Measurements from ENCODE around the gene TBC1D7. TPM values are rescaled to one million over a fixed set of nuclear protein-coding genes. Genes with fewer than 3 reads are reported as not detected.

TBC1D7 gene
- polyA plus RNA-seq, 1 of the 3 experiments (the other 2 are of a cell fraction), result 25.2 TPM

DNA sequence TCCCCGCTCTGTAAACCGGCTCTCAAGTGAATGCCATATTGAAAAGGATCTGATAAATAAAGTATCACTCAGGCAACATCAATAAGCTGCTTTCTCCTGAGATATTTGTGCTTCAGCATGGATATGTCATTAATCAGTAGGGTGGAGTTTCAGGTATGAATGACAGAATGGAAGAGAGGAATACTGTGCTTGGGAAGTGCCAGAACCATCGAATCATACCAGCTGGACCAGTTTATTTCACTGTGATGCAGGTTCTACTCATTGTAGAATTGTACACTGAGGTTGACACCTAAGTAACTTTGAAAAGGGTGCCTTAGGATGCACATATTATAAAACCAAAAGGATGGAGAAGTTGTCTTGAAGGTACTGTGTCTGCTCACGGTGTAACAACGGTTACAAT is 17.9 kb upstream of the TBC1D7 start:
- H4K20me1 ChIP-seq (ENCODE audit: insufficient read depth), result no peaks in the 10 kb centered on the region

DNA sequence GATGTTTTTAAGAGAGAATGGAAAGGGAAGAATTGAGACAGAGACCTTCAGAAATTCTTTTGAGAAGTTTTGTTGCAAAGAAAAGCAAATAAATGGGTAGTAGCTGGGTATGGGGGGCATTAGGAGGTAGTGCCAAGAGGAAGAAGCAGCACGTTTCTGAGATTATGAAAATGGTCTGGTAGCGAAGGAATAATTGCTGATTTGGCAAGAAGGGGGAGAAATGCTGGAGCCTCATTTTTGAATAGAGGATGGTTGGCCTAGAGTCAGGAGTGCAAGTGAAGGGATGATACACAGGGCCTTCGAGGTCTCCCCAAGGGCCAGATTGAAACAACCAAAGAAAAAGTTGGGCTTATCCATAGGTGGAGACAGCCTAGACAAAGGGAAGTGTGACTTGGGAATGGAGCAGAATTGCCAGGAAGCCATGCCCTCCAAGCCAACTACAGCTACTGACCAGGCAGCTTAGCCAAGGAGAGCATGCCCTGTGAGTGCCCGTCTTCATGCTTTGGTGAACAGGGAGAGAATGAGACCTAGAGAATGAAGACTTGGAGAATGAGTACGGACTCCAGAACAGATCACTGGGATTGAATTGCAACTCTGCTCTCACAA is 14.2 kb upstream of the TBC1D7 start:
- H4K20me1 ChIP-seq (ENCODE audit: insufficient read depth), result no peaks in the 10 kb centered on the region
- no peaks in the 10 kb centered on the region for H3K79me2 ChIP-seq (ENCODE audit: insufficient read depth)
- H3K4me2 ChIP-seq, result no peak overlapping the region
- 53% methylated on average over 5 of the region's 5 CpGs for WGBS (ENCODE audit: low lambda C conversion rate)
- H3K27me3 ChIP-seq (ENCODE audit: insufficient read depth), result no peaks in the 10 kb centered on the region
- POLR2A ChIA-PET, result no interaction called here
- DNase-seq, result no peak
- CTCF ChIA-PET, result no interaction called here
- no peaks in the 10 kb centered on the region for H3K4me1 ChIP-seq (ENCODE audit: control insufficient read depth in 1 of 2, insufficient read depth in 2 of 2, low read depth in 1 of 2, low read length in 1 of 2)
- H3K9me2 ChIP-seq, result no peaks in the 10 kb centered on the region
- H3K9ac ChIP-seq, result no peak overlapping the region
- H3F3A ChIP-seq (replicated peaks; ENCODE audit: insufficient read depth), result no peaks in the 10 kb centered on the region
- H2AFZ ChIP-seq (ENCODE audit: low read depth), result no peak overlapping the region
- no peaks in the 10 kb centered on the region for H3K9me3 ChIP-seq
- no peak overlapping the region for H3K4me3 ChIP-seq (ENCODE audit: low read depth in 2 of 2, low read length in 1 of 2)
- H3K36me3 ChIP-seq (replicated peaks in 1 of 2; ENCODE audit: control insufficient read depth in 1 of 2, insufficient read depth in 2 of 2, low read length in 1 of 2), result no peaks in the 10 kb centered on the region
- no peak overlapping the region for H3K27ac ChIP-seq (ENCODE audit: low read depth in 2 of 2, low read length in 1 of 2)
- no peak for TF ChIP-seq SMC3 (IDR thresholded peaks at IDR 0.05; ENCODE audit: low read depth, low read length)
- no peak for TF ChIP-seq RAD21 (IDR thresholded peaks at IDR 0.05; ENCODE audit: low read length)
- TF ChIP-seq MEF2A (IDR thresholded peaks at IDR 0.05; ENCODE audit: borderline replicate concordance, low read depth), result no peak
- TF ChIP-seq MXI1 (IDR thresholded peaks at IDR 0.05; ENCODE audit: low read depth, low read length), result no peak
- TF ChIP-seq, protein P1, sequence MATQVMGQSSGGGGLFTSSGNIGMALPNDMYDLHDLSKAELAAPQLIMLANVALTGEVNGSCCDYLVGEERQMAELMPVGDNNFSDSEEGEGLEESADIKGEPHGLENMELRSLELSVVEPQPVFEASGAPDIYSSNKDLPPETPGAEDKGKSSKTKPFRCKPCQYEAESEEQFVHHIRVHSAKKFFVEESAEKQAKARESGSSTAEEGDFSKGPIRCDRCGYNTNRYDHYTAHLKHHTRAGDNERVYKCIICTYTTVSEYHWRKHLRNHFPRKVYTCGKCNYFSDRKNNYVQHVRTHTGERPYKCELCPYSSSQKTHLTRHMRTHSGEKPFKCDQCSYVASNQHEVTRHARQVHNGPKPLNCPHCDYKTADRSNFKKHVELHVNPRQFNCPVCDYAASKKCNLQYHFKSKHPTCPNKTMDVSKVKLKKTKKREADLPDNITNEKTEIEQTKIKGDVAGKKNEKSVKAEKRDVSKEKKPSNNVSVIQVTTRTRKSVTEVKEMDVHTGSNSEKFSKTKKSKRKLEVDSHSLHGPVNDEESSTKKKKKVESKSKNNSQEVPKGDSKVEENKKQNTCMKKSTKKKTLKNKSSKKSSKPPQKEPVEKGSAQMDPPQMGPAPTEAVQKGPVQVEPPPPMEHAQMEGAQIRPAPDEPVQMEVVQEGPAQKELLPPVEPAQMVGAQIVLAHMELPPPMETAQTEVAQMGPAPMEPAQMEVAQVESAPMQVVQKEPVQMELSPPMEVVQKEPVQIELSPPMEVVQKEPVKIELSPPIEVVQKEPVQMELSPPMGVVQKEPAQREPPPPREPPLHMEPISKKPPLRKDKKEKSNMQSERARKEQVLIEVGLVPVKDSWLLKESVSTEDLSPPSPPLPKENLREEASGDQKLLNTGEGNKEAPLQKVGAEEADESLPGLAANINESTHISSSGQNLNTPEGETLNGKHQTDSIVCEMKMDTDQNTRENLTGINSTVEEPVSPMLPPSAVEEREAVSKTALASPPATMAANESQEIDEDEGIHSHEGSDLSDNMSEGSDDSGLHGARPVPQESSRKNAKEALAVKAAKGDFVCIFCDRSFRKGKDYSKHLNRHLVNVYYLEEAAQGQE (IDR thresholded peaks at IDR 0.05; ENCODE audit: low read depth, low read length), result no peak
- TF ChIP-seq, protein P2, sequence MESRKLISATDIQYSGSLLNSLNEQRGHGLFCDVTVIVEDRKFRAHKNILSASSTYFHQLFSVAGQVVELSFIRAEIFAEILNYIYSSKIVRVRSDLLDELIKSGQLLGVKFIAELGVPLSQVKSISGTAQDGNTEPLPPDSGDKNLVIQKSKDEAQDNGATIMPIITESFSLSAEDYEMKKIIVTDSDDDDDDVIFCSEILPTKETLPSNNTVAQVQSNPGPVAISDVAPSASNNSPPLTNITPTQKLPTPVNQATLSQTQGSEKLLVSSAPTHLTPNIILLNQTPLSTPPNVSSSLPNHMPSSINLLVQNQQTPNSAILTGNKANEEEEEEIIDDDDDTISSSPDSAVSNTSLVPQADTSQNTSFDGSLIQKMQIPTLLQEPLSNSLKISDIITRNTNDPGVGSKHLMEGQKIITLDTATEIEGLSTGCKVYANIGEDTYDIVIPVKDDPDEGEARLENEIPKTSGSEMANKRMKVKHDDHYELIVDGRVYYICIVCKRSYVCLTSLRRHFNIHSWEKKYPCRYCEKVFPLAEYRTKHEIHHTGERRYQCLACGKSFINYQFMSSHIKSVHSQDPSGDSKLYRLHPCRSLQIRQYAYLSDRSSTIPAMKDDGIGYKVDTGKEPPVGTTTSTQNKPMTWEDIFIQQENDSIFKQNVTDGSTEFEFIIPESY (IDR thresholded peaks at IDR 0.05; ENCODE audit: borderline replicate concordance, low read depth), result no peak

More for the DNA sequence above, 17.9 kb upstream of the TBC1D7 start:
- no peaks in the 10 kb centered on the region for H3F3A ChIP-seq (replicated peaks; ENCODE audit: insufficient read depth)
- no peak overlapping the region for H3K4me3 ChIP-seq (ENCODE audit: low read depth in 2 of 2, low read length in 1 of 2)
- no peak overlapping the region for H3K27ac ChIP-seq (ENCODE audit: low read depth in 2 of 2, low read length in 1 of 2)
- ChIA-PET POLR2A (interaction anchor here (0.6 kb wide), 1 partner anchor 222 kb away, joined by 3 read pairs; no protein-coding TSS in a partner anchor), CTCF (interaction anchor here (1.0 kb wide), 1 partner anchor 192 kb away, joined by 4 read pairs; no protein-coding TSS in a partner anchor)
- WGBS (ENCODE audit: low lambda C conversion rate), result 85% methylated on average over 5 of the region's 5 CpGs
- no peaks in the 10 kb centered on the region for H3K9me2 ChIP-seq
- no peak overlapping the region for H2AFZ ChIP-seq (ENCODE audit: low read depth)
- no peaks in the 10 kb centered on the region for H3K79me2 ChIP-seq (ENCODE audit: insufficient read depth)
- no peak overlapping the region for H3K9ac ChIP-seq
- H3K27me3 ChIP-seq (ENCODE audit: insufficient read depth), result no peaks in the 10 kb centered on the region
- no peaks in the 10 kb centered on the region for H3K36me3 ChIP-seq (replicated peaks in 1 of 2; ENCODE audit: control insufficient read depth in 1 of 2, insufficient read depth in 2 of 2, low read length in 1 of 2)
- no peaks in the 10 kb centered on the region for H3K9me3 ChIP-seq
- no peak overlapping the region for H3K4me2 ChIP-seq
- H3K4me1 ChIP-seq (ENCODE audit: control insufficient read depth in 1 of 2, insufficient read depth in 2 of 2, low read depth in 1 of 2, low read length in 1 of 2), result no peaks in the 10 kb centered on the region
- DNase-seq, result no peak
- TF ChIP-seq, protein P3, sequence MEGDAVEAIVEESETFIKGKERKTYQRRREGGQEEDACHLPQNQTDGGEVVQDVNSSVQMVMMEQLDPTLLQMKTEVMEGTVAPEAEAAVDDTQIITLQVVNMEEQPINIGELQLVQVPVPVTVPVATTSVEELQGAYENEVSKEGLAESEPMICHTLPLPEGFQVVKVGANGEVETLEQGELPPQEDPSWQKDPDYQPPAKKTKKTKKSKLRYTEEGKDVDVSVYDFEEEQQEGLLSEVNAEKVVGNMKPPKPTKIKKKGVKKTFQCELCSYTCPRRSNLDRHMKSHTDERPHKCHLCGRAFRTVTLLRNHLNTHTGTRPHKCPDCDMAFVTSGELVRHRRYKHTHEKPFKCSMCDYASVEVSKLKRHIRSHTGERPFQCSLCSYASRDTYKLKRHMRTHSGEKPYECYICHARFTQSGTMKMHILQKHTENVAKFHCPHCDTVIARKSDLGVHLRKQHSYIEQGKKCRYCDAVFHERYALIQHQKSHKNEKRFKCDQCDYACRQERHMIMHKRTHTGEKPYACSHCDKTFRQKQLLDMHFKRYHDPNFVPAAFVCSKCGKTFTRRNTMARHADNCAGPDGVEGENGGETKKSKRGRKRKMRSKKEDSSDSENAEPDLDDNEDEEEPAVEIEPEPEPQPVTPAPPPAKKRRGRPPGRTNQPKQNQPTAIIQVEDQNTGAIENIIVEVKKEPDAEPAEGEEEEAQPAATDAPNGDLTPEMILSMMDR (IDR thresholded peaks at IDR 0.05), result no peak
- TF ChIP-seq, protein P4, sequence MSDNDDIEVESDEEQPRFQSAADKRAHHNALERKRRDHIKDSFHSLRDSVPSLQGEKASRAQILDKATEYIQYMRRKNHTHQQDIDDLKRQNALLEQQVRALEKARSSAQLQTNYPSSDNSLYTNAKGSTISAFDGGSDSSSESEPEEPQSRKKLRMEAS (IDR thresholded peaks at IDR 0.05; ENCODE audit: low read depth), result no peak
- TF ChIP-seq GATA2 (CRISPR knock-in tag; IDR thresholded peaks at IDR 0.05) (no peak), TEAD4 (IDR thresholded peaks at IDR 0.05; ENCODE audit: borderline replicate concordance, insufficient read depth) (no peak), EP300 (IDR thresholded peaks at IDR 0.05; ENCODE audit: borderline replicate concordance in 1 of 2, low read depth in 1 of 2, low read length in 1 of 2) (no peak), RAD21 (IDR thresholded peaks at IDR 0.05; ENCODE audit: low read length) (no peak), POLR2AphosphoS5 (IDR thresholded peaks at IDR 0.05; ENCODE audit: low read depth, low read length) (no peak)
- TF ChIP-seq, protein P1 (IDR thresholded peaks at IDR 0.05; ENCODE audit: low read depth, low read length), result no peak

All from SK-N-SH (cell line).